ENCODE data around the gene FMN1. TPM values are rescaled to one million over a fixed set of nuclear protein-coding genes. Genes with fewer than 3 reads are reported as not detected.

Gene FMN1
- total and polyA plus RNA-seq, 2 of the 13 experiments (the other 11 are each of a cell fraction or from before 2014, with no cell fraction given), result 0.20 to 0.60 TPM

GRCh38 chr15:32941823-32942222 is 252.7 kb downstream of the FMN1 start:
- ChIA-PET POLR2A (no interaction called here), CTCF (ENCODE audit: low intra/inter-chr PET ratio, low total read pairs) (no interaction called here)
- Histone ChIP-seq H3K4me1 (ENCODE audit: insufficient read depth, low read length) (no peaks in the 10 kb centered on the region), H3K27ac (ENCODE audit: extremely low read length, insufficient read depth, low read length) (no peak overlapping the region), H3K4me2 (ENCODE audit: low read depth, low read length) (no peak overlapping the region), H3K9me3 (ENCODE audit: low read length) (no peaks in the 10 kb centered on the region), H3K36me3 (replicated peaks in 1 of 2; ENCODE audit: control insufficient read depth in 1 of 2, insufficient read depth in 2 of 2, low read length in 2 of 2) (no peaks in the 10 kb centered on the region), H3K9ac (ENCODE audit: insufficient read depth, low read depth, low read length) (no peak overlapping the region), H3K79me2 (ENCODE audit: insufficient read depth, low read length) (no peaks in the 10 kb centered on the region), H3K4me3 (replicated peaks in 1 of 3; ENCODE audit: insufficient read depth in 1 of 3, low read depth in 2 of 3, low read length in 3 of 3) (no peak overlapping the region), H4K20me1 (ENCODE audit: insufficient read depth, low read length) (no peaks in the 10 kb centered on the region), H2AFZ (ENCODE audit: low read length) (no peak overlapping the region), H3K27me3 (ENCODE audit: control insufficient read depth in 1 of 2, insufficient read depth in 2 of 2, low read length in 2 of 2) (no peaks in the 10 kb centered on the region; a peak in 1 of 5 replicates)
- intact Hi-C loops (cut with micrococcal nuclease; ENCODE audit: unreplicated experiment) (no loop called here), in situ Hi-C loops (cut with HindIII; ENCODE audit: extremely low pct_ligation_motif_present, low pct_unique_long_range_greater_than_20kb) (no loop called here)
- ATAC-seq, result no peak
- TF ChIP-seq ZNF496 (CRISPR knock-in tag; IDR thresholded peaks at IDR 0.05; ENCODE audit: insufficient replicate concordance), result no peak
- no peak for TF ChIP-seq MNT (IDR thresholded peaks at IDR 0.05)
- no peak for TF ChIP-seq GPBP1L1 (CRISPR knock-in tag; IDR thresholded peaks at IDR 0.05)
- TF ChIP-seq ZMAT3 (CRISPR knock-in tag; conservative IDR thresholded peaks at IDR 0.05), result no peak
- TF ChIP-seq PITX1 (CRISPR knock-in tag; IDR thresholded peaks at IDR 0.05), result no peak
- no peak for TF ChIP-seq ATF7 (IDR thresholded peaks at IDR 0.05)
- TF ChIP-seq ATF7 (CRISPR knock-in tag; IDR thresholded peaks at IDR 0.05), result no peak
- TF ChIP-seq MED8 (CRISPR knock-in tag; IDR thresholded peaks at IDR 0.05; ENCODE audit: insufficient replicate concordance), result no peak
- no peak for TF ChIP-seq NFYB (CRISPR knock-in tag; IDR thresholded peaks at IDR 0.05)
- TF ChIP-seq DRAP1 (CRISPR knock-in tag; IDR thresholded peaks at IDR 0.05), result no peak
- TF ChIP-seq SIN3A (IDR thresholded peaks at IDR 0.05; ENCODE audit: borderline replicate concordance, low read depth, low read length), result no peak
- no peak for TF ChIP-seq ZNF724P (CRISPR knock-in tag; IDR thresholded peaks at IDR 0.05; ENCODE audit: borderline replicate concordance)
- no peak for TF ChIP-seq IRF2 (CRISPR knock-in tag; IDR thresholded peaks at IDR 0.05)
- 47% methylated on average over 5 of the region's 6 CpGs for WGBS (ENCODE audit: low lambda C conversion rate)
- DNase-seq (ENCODE audit: low spot score), result no peak
- no TSS peak for BruUV-seq (replicated peaks)
- no peak for FAIRE-seq

All from HepG2 (cell line).